HepG2 (cell line): Measurements from ENCODE around the gene GREM1. TPM values are rescaled to one million over a fixed set of nuclear protein-coding genes. Genes with fewer than 3 reads are reported as not detected.
A peak's percentile ranks its signal among the peaks of the same experiment; 100 is the strongest.

Source experiments
- CBX5 ChIP-seq: sonication (generic); formaldehyde crosslinking; IDR thresholded peaks from 2 replicates; pipeline ENCODE4 v1.4.0; 2020; ENCODE audit warnings: missing genetic modification reagents, borderline replicate concordance
- CHD4 ChIP-seq: fragments of 200-600 bp; sonication (generic); IDR thresholded peaks from 2 replicates; pipeline ENCODE4 v1.7.0; 2017; ENCODE audit warnings: mild to moderate bottlenecking, low read length, borderline replicate concordance
- FOXA3 ChIP-seq: IDR thresholded peaks from 2 replicates; pipeline ENCODE4 v1.6.1; 2016; ENCODE audit warnings: missing genetic modification reagents, missing compliant biosample characterization
- FOXK1 ChIP-seq: sonication (generic); formaldehyde crosslinking; IDR thresholded peaks from 2 replicates; pipeline ENCODE4 v1.4.0; 2020; ENCODE audit warnings: low read depth, missing genetic modification reagents, borderline replicate concordance
- FOXO1 ChIP-seq: sonication (generic); formaldehyde crosslinking; IDR thresholded peaks from 2 replicates; pipeline ENCODE4 v1.4.0; 2020; ENCODE audit warnings: missing genetic modification reagents
- FUBP1 ChIP-seq: sonication (generic); formaldehyde crosslinking; IDR thresholded peaks from 2 replicates; pipeline ENCODE4 v1.5.1; 2020; ENCODE audit warnings: missing genetic modification reagents, mild to moderate bottlenecking, borderline replicate concordance
- HMG20B ChIP-seq: conservative IDR thresholded peaks from 2 replicates; pipeline ENCODE4 v1.6.1; 2016; ENCODE audit warnings: missing genetic modification reagents, missing compliant biosample characterization
- HNRNPK ChIP-seq: fragments of 200-400 bp; formaldehyde crosslinking; IDR thresholded peaks from 2 replicates; pipeline ENCODE4 v1.6.1; 2018; ENCODE audit warnings: low read length, low read depth, moderate library complexity, mild to moderate bottlenecking; ENCODE audit not compliant: poor library complexity, severe bottlenecking
- KLF11 ChIP-seq: IDR thresholded peaks from 2 replicates; pipeline ENCODE4 v1.6.1; 2016; ENCODE audit warnings: missing compliant biosample characterization
- MIER3 ChIP-seq: IDR thresholded peaks from 2 replicates; pipeline ENCODE4 v1.6.1; 2016; ENCODE audit warnings: missing compliant biosample characterization, borderline replicate concordance
- NR2F2 ChIP-seq: IDR thresholded peaks from 2 replicates; pipeline ENCODE4 v1.6.1; 2012; ENCODE audit warnings: low read depth, inconsistent platforms, borderline replicate concordance
- PAF1 ChIP-seq: IDR thresholded peaks from 2 replicates; pipeline ENCODE4 v1.6.1; 2016; ENCODE audit warnings: missing genetic modification reagents, missing compliant biosample characterization
- PAXIP1 ChIP-seq: sonication (generic); formaldehyde crosslinking; conservative IDR thresholded peaks from 2 replicates; pipeline ENCODE4 v1.4.0; 2020; ENCODE audit warnings: mild to moderate bottlenecking, missing genetic modification reagents, moderate library complexity
- PITX1 ChIP-seq: sonication (generic); formaldehyde crosslinking; IDR thresholded peaks from 2 replicates; pipeline ENCODE4 v1.5.1; 2020; ENCODE audit warnings: mild to moderate bottlenecking, missing genetic modification reagents
- TOPORS ChIP-seq: sonication (generic); formaldehyde crosslinking; IDR thresholded peaks from 2 replicates; pipeline ENCODE4 v1.8.0; 2023; ENCODE audit warnings: mild to moderate bottlenecking, missing genetic modification reagents
- ZNF12 ChIP-seq: sonication (generic); formaldehyde crosslinking; IDR thresholded peaks from 2 replicates; pipeline ENCODE4 v1.5.0; 2020; ENCODE audit warnings: missing genetic modification reagents
- ZNF264 ChIP-seq: sonication (generic); formaldehyde crosslinking; IDR thresholded peaks from 2 replicates; pipeline ENCODE4 v1.4.0; 2020; ENCODE audit warnings: missing genetic modification reagents
- ZNF44 ChIP-seq: sonication (generic); formaldehyde crosslinking; IDR thresholded peaks from 2 replicates; pipeline ENCODE4 v1.5.1; 2020; ENCODE audit warnings: mild to moderate bottlenecking, missing genetic modification reagents
- ZNF652 ChIP-seq: IDR thresholded peaks from 2 replicates; pipeline ENCODE4 v1.6.1; 2016; ENCODE audit warnings: low read depth, borderline replicate concordance
- polyA plus RNA-seq, 8 experiments: library from polyadenylated mRNA; depleted of rRNA in 3 of 8; stranded (reverse) in 7 of 8; unstranded in 1 of 8; fragments of >200 nt; fragmentation: Illumina TruSeq in 4 of 8; extraction: Trizol in 4 of 8; gene quantifications; 2 replicates each; pipeline versions ENCODE4 v1.2.1 to v1.2.3, GENCODE V29; 2011 to 2016; ENCODE audit warnings: low read depth in 4 of 8, missing spikeins in 1 of 8, mixed read lengths in 1 of 8; ENCODE audit not compliant: insufficient read depth in 1 of 8
- total RNA-seq, 5 experiments: library from RNA; depleted of rRNA; stranded (reverse); fragments of >200 nt; fragmentation: Illumina TruSeq; extraction: Trizol; gene quantifications; 2 replicates each; pipeline ENCODE4 v1.2.3, GENCODE V29; 2016; ENCODE audit warnings: low read depth in 1 of 5
- TF ChIP-seq, protein P1 (sequence below): IDR thresholded peaks from 2 replicates; pipeline ENCODE4 v1.6.1; 2016
- TF ChIP-seq, protein P2 (sequence below): sonication (generic); formaldehyde crosslinking; IDR thresholded peaks from 2 replicates; pipeline ENCODE4 v1.4.0; 2020; ENCODE audit warnings: missing genetic modification reagents
- TF ChIP-seq, protein P3 (sequence below): IDR thresholded peaks from 2 replicates; pipeline ENCODE4 v1.6.1; 2016; ENCODE audit warnings: mild to moderate bottlenecking, missing biosample characterization, missing genetic modification reagents

The GREM1 gene
- total and polyA plus RNA-seq, 2 of the 13 experiments (the other 11 are each of a cell fraction or from before 2014, with no cell fraction given) = 0.02 to 0.08 TPM

- TF ChIP-seq MIER3 (CRISPR knock-in tag) (0 out of 2 replicates have a peak, but pooled peaks have one; percentile 21), FOXO1 (0 out of 2 replicates have a peak, but pooled peaks have one; percentile 41), KLF11 (CRISPR knock-in tag) (no peak), TOPORS (CRISPR knock-in tag) (no peak), CBX5 (CRISPR knock-in tag) (0 out of 2 replicates have a peak, but pooled peaks have one; percentile 23), FOXK1 (peak; percentile 48; the same call in 1 of the 2 replicates), HNRNPK (no peak), ZNF264 (CRISPR knock-in tag) (no peak), HMG20B (CRISPR knock-in tag) (0 out of 2 replicates have a peak, but pooled peaks have one; percentile 20), ZNF44 (CRISPR knock-in tag) (no peak), PAF1 (no peak), CHD4 (no peak), PAXIP1 (peak; percentile 86), ZNF652 (CRISPR knock-in tag) (peak; percentile 8; the same call in 1 of the 2 replicates), PITX1 (peak; percentile 91), FOXA3 (CRISPR knock-in tag) (peak; percentile 63), NR2F2 (0 out of 2 replicates have a peak, but pooled peaks have one; percentile 22), ZNF12 (CRISPR knock-in tag) (peak; percentile 60; the same call in 1 of the 2 replicates), FUBP1 (CRISPR knock-in tag) (no peak)
- TF ChIP-seq, protein P1, sequence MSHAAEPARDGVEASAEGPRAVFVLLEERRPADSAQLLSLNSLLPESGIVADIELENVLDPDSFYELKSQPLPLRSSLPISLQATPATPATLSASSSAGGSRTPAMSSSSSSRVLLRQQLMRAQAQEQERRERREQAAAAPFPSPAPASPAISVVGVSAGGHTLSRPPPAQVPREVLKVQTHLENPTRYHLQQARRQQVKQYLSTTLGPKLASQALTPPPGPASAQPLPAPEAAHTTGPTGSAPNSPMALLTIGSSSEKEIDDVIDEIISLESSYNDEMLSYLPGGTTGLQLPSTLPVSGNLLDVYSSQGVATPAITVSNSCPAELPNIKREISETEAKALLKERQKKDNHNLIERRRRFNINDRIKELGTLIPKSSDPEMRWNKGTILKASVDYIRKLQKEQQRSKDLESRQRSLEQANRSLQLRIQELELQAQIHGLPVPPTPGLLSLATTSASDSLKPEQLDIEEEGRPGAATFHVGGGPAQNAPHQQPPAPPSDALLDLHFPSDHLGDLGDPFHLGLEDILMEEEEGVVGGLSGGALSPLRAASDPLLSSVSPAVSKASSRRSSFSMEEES (CRISPR knock-in tag) = 0 out of 2 replicates have a peak, but pooled peaks have one; percentile 33
- TF ChIP-seq, protein P2, sequence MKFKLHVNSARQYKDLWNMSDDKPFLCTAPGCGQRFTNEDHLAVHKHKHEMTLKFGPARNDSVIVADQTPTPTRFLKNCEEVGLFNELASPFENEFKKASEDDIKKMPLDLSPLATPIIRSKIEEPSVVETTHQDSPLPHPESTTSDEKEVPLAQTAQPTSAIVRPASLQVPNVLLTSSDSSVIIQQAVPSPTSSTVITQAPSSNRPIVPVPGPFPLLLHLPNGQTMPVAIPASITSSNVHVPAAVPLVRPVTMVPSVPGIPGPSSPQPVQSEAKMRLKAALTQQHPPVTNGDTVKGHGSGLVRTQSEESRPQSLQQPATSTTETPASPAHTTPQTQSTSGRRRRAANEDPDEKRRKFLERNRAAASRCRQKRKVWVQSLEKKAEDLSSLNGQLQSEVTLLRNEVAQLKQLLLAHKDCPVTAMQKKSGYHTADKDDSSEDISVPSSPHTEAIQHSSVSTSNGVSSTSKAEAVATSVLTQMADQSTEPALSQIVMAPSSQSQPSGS = 0 out of 2 replicates have a peak, but pooled peaks have one; percentile 2
- TF ChIP-seq, protein P3, sequence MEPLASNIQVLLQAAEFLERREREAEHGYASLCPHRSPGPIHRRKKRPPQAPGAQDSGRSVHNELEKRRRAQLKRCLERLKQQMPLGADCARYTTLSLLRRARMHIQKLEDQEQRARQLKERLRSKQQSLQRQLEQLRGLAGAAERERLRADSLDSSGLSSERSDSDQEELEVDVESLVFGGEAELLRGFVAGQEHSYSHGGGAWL = no peak
These were observed 40.5 kb upstream of the GREM1 start (continued) for GRCh38 chr15:32677238-32677750.
